Measurements from ENCODE around the gene VOPP1.

DNA sequence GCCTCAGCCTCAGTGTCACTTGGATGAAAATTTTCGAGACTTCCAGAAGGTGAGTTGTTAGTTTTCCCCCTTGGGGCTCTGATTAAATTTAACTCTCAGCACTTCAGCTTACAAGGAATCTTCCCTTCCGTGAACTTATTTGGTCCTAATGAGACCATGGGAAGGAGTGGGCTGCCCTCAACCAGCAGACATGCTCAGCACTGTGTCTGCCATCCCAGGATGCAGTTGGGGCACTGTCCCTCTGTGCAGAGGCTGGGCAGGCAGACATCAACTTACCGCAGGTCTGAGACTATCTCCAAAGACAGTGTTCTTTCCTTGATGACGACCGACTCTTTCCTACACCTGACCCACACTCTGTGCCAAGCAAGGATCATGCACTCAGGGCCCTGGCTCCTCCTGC, 36.7 kb downstream of the VOPP1 start:
- no peak for TF ChIP-seq POLR2AphosphoS5 (IDR thresholded peaks at IDR 0.05; ENCODE audit: low read depth, low read length)
- TF ChIP-seq POLR2A (IDR thresholded peaks at IDR 0.05; ENCODE audit: low read depth, low read length), result peak; percentile 1; the same call in 1 of the 2 replicates
- TF ChIP-seq TAF1 (IDR thresholded peaks at IDR 0.05; ENCODE audit: low read depth, low read length), result no peak
- no peak for TF ChIP-seq SPI1 (IDR thresholded peaks at IDR 0.05; ENCODE audit: low read depth, low read length)
- TF ChIP-seq PAX5 (IDR thresholded peaks at IDR 0.05; ENCODE audit: insufficient read depth, low read length, severe bottlenecking), result no peak
